Measurements from ENCODE around the gene CADPS.

Gene CADPS

DNA sequence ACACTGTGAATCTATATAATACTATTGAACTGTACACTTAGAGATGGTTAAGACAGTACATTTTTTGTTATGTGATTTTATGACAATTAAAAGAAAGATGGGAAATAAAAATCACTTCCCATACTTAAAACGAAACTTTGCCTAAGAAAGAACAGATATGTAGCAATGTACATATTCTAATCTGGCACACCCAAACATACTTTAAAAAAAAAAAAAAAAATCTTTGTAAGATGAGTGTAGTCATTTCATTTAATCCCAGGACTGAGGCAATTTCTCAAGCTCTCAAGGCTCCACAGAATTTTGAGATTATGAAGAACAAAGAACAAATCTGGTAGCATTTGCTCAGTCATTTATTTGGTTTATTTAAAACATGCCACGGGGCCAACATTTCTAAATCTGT, 461.5 kb downstream of the CADPS start:
- H3K27ac ChIP-seq = no peak overlapping the region
- H3K4me1 ChIP-seq (ENCODE audit: control insufficient read depth in 1 of 2, insufficient read depth in 1 of 2, low read depth in 1 of 2, low read length in 1 of 2) = no peaks in the 10 kb centered on the region
- H3K36me3 ChIP-seq = no peaks in the 10 kb centered on the region
- H3K27me3 ChIP-seq = no peaks in the 10 kb centered on the region
- no peak overlapping the region for H3K4me3 ChIP-seq (ENCODE audit: low read depth in 1 of 2, low read length in 1 of 2)
- no peaks in the 10 kb centered on the region for H3K9me3 ChIP-seq
- TF ChIP-seq CTCF (IDR thresholded peaks at IDR 0.05) = no peak

GRCh38 chr3:62406945-62407344, 468.3 kb downstream of the CADPS start:
- Histone ChIP-seq H3K27ac (no peak overlapping the region), H3K4me3 (ENCODE audit: low read depth in 1 of 2, low read length in 1 of 2) (no peak overlapping the region), H3K27me3 (no peaks in the 10 kb centered on the region), H3K9me3 (no peaks in the 10 kb centered on the region), H3K36me3 (no peaks in the 10 kb centered on the region), H3K4me1 (ENCODE audit: control insufficient read depth in 1 of 2, insufficient read depth in 1 of 2, low read depth in 1 of 2, low read length in 1 of 2) (no peaks in the 10 kb centered on the region)
- no peak for TF ChIP-seq CTCF (IDR thresholded peaks at IDR 0.05)

GRCh38 chr3:62405566-62405965, 469.6 kb downstream of the CADPS start:
- Histone ChIP-seq H3K9me3 (no peaks in the 10 kb centered on the region), H3K36me3 (no peaks in the 10 kb centered on the region), H3K4me3 (ENCODE audit: low read depth in 1 of 2, low read length in 1 of 2) (no peak overlapping the region), H3K27ac (no peak overlapping the region), H3K4me1 (ENCODE audit: control insufficient read depth in 1 of 2, insufficient read depth in 1 of 2, low read depth in 1 of 2, low read length in 1 of 2) (no peaks in the 10 kb centered on the region), H3K27me3 (no peaks in the 10 kb centered on the region)
- no peak for TF ChIP-seq CTCF (IDR thresholded peaks at IDR 0.05)

DNA sequence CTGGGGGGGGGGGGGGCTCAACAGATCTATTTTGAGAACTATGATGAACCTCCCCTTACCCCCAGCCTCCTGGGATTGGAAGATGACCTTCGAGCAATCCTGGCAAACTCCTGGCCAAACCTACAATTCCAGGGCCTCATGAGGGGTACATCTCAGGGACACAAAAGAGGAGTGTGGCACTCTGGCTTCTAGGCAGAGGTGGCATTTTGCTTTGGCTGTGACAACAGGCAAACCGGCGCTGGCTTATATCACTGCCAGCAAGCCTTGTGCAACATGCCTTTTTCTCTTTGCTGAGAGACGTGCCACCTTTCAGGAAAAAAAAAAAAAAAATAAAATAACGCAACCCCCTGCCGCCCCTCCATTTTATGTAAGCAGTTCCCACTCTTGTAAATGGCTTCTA, 470.1 kb downstream of the CADPS start:
- no peaks in the 10 kb centered on the region for H3K36me3 ChIP-seq
- H3K27me3 ChIP-seq = no peaks in the 10 kb centered on the region

GRCh38 chr3:62404321-62404720, 470.9 kb downstream of the CADPS start:
- Histone ChIP-seq H3K4me1 (ENCODE audit: control insufficient read depth in 1 of 2, insufficient read depth in 1 of 2, low read depth in 1 of 2, low read length in 1 of 2) (no peaks in the 10 kb centered on the region), H3K36me3 (no peaks in the 10 kb centered on the region), H3K27ac (no peak overlapping the region), H3K9me3 (no peaks in the 10 kb centered on the region), H3K27me3 (no peaks in the 10 kb centered on the region), H3K4me3 (ENCODE audit: low read depth in 1 of 2, low read length in 1 of 2) (no peak overlapping the region)
- TF ChIP-seq CTCF (IDR thresholded peaks at IDR 0.05) = no peak

More for the DNA sequence above, 470.1 kb downstream of the CADPS start:
- no peak for TF ChIP-seq CTCF (IDR thresholded peaks at IDR 0.05)
- H3K4me3 ChIP-seq (ENCODE audit: low read depth in 1 of 2, low read length in 1 of 2) = no peak overlapping the region
- no peak overlapping the region for H3K27ac ChIP-seq
- H3K9me3 ChIP-seq = no peaks in the 10 kb centered on the region
- no peaks in the 10 kb centered on the region for H3K4me1 ChIP-seq (ENCODE audit: control insufficient read depth in 1 of 2, insufficient read depth in 1 of 2, low read depth in 1 of 2, low read length in 1 of 2)

- Histone ChIP-seq H3K36me3 (no peaks in the 10 kb centered on the region), H3K27ac (no peak overlapping the region), H3K9me3 (no peaks in the 10 kb centered on the region), H3K4me3 (ENCODE audit: low read depth in 1 of 2, low read length in 1 of 2) (no peak overlapping the region), H3K4me1 (ENCODE audit: control insufficient read depth in 1 of 2, insufficient read depth in 1 of 2, low read depth in 1 of 2, low read length in 1 of 2) (no peaks in the 10 kb centered on the region), H3K27me3 (no peaks in the 10 kb centered on the region)
- no peak for TF ChIP-seq CTCF (IDR thresholded peaks at IDR 0.05)
Measured at GRCh38 chr3:62403765-62404164, 471.5 kb downstream of the CADPS start.

All from neutrophil (primary cell).